HL-60 (cell line): ENCODE measurements around the gene SHISA6.

Experiments
- CTCF ChIP-seq: IDR thresholded peaks from one replicate; pipeline ENCODE4 v1.5.1; 2011; ENCODE audit warnings: low read length, control low read depth, inconsistent platforms; ENCODE audit not compliant: insufficient read depth
- POLR2AphosphoS5 ChIP-seq: IDR thresholded peaks from 2 replicates; pipeline ENCODE4 v1.6.1; 2012; ENCODE audit warnings: low read depth
- REST ChIP-seq: IDR thresholded peaks from 2 replicates; pipeline ENCODE4 v1.6.1; 2012; ENCODE audit warnings: low read depth; ENCODE audit not compliant: insufficient replicate concordance

DNA sequence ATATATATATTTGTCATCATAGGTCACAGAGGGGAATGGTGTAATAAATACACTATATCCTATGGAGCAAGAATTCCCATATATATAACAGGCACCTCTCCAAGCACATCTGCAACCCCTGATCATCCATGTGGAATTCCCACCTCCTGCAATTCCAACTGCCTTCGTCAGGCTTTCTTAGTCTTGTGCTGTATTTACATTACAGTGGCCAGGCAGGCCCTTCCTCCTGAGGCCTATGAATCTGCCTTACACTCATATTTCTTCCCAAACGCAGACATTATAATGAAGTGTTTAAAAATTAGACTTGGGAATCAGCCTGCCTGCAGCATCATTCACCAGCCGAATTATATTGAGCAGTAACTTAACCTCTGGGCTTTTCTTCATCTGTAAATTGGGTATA is 338.0 kb downstream of the SHISA6 start:
- TF ChIP-seq POLR2AphosphoS5 (no peak), REST (no peak), CTCF (no peak)
